ENCODE measurements around the gene ALMS1.
"Not testable (repeated sequence)": the region's sequence is repeated elsewhere in the genome, so short reads cannot be mapped to it uniquely, and the experiment has no call there.

ALMS1 gene

GRCh38 chr2:73630662-73631266 is 245.1 kb downstream of the ALMS1 start:
- not testable (repeated sequence) for DNase-seq

- DNase-seq, result not testable (repeated sequence)
Observed at GRCh38 chr2:73636977-73637376, 251.3 kb downstream of the ALMS1 start.

- DNase-seq, result no peak
Observed at GRCh38 chr2:73638429-73638828, 252.8 kb downstream of the ALMS1 start.

- no peak for DNase-seq
Observed at GRCh38 chr2:73640511-73640911, 254.9 kb downstream of the ALMS1 start.

- DNase-seq, result no peak
Observed at GRCh38 chr2:73640946-73641766, 255.5 kb downstream of the ALMS1 start.

GRCh38 chr2:73641767-73642062 is 256.1 kb downstream of the ALMS1 start:
- DNase-seq, result no peak

GRCh38 chr2:73642338-73643018 is 256.8 kb downstream of the ALMS1 start, which contains the start of gene NAT8:
NAT8 (minus strand) TSS chr2:73642422; CDS start chr2:73641628, 794 bp downstream.
- no peak for DNase-seq

GRCh38 chr2:73647690-73648089 is 262.1 kb downstream of the ALMS1 start:
- not testable (repeated sequence) for DNase-seq

GRCh38 chr2:73651591-73652230 is 266.1 kb downstream of the ALMS1 start:
- no peak for DNase-seq

- DNase-seq, result no peak
Observed at GRCh38 chr2:73652348-73652747, 266.7 kb downstream of the ALMS1 start.

GRCh38 chr2:73654175-73654574 is 268.5 kb downstream of the ALMS1 start:
- DNase-seq, result no peak
